Measurements from ENCODE around the gene COL10A1.

DNA sequence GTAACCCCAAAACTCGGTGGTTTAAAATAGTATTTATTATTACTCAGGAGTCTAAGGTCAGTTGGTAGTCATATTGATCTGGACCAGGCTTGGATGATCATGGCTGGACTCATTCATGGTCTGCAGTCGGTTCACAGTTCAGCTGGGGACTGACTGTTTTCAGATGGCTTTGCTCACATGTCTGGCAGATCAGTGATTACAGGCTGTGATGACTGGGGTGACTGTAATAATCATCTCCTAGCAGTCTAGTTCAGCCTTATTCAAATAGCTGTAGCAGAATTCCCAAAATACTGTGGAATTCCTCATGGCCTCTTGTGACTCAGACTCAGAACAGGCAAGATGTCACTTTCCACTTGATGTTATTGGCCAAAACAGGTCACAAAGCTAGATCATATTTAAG, 41.6 kb downstream of the COL10A1 start:
- TF ChIP-seq, protein P1, sequence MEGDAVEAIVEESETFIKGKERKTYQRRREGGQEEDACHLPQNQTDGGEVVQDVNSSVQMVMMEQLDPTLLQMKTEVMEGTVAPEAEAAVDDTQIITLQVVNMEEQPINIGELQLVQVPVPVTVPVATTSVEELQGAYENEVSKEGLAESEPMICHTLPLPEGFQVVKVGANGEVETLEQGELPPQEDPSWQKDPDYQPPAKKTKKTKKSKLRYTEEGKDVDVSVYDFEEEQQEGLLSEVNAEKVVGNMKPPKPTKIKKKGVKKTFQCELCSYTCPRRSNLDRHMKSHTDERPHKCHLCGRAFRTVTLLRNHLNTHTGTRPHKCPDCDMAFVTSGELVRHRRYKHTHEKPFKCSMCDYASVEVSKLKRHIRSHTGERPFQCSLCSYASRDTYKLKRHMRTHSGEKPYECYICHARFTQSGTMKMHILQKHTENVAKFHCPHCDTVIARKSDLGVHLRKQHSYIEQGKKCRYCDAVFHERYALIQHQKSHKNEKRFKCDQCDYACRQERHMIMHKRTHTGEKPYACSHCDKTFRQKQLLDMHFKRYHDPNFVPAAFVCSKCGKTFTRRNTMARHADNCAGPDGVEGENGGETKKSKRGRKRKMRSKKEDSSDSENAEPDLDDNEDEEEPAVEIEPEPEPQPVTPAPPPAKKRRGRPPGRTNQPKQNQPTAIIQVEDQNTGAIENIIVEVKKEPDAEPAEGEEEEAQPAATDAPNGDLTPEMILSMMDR (conservative IDR thresholded peaks at IDR 0.05; ENCODE audit: low read depth, low read length), result no peak
- no peak for TF ChIP-seq EZH2 (IDR thresholded peaks at IDR 0.05; ENCODE audit: borderline replicate concordance, low read depth, low read length, poor library complexity, severe bottlenecking)

All from A673 (cell line).